Breast epithelium (tissue), 3 donors: ENCODE results near the gene LRRIQ3.

Source experiments
- POLR2A ChIP-seq: fragments of 450-650 bp; IDR thresholded peaks from one replicate; pipeline ENCODE4 v1.6.1; 2016; ENCODE audit warnings: antibody characterized with exemption, mild to moderate bottlenecking, moderate library complexity
- TF ChIP-seq, protein P1 (sequence below), 3 donors: fragments of 450-650 bp; IDR thresholded peaks; one replicate each; pipeline ENCODE4 v1.5.1; 2016 to 2017; ENCODE audit warnings: antibody characterized with exemption in 3 of 3, mild to moderate bottlenecking in 3 of 3, moderate library complexity in 3 of 3

GRCh38 chr1:74195339-74195738, 2.6 kb downstream of the LRRIQ3 start:
- no peak for TF ChIP-seq POLR2A
- TF ChIP-seq, protein P1, sequence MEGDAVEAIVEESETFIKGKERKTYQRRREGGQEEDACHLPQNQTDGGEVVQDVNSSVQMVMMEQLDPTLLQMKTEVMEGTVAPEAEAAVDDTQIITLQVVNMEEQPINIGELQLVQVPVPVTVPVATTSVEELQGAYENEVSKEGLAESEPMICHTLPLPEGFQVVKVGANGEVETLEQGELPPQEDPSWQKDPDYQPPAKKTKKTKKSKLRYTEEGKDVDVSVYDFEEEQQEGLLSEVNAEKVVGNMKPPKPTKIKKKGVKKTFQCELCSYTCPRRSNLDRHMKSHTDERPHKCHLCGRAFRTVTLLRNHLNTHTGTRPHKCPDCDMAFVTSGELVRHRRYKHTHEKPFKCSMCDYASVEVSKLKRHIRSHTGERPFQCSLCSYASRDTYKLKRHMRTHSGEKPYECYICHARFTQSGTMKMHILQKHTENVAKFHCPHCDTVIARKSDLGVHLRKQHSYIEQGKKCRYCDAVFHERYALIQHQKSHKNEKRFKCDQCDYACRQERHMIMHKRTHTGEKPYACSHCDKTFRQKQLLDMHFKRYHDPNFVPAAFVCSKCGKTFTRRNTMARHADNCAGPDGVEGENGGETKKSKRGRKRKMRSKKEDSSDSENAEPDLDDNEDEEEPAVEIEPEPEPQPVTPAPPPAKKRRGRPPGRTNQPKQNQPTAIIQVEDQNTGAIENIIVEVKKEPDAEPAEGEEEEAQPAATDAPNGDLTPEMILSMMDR (IDR thresholded peaks at IDR 0.05), result no peak
